SK-N-SH treated with all-trans-retinoic acid at 6 μM for 48 hours (cell line): ENCODE data around the gene NINJ2.

Experiments used
- ATAC-seq: fragments of 200-7000 bp; cut with Tn5 transposase; 3 replicates; pipeline ENCODE4 v1.9.1; 2020; ENCODE audit warnings: mild to moderate bottlenecking, moderate library complexity
- ARNTL ChIP-seq: fragments of 450-650 bp; formaldehyde crosslinking; IDR thresholded peaks from 2 replicates; pipeline ENCODE4 v1.5.0; 2020; ENCODE audit warnings: low read depth, mild to moderate bottlenecking, moderate library complexity, borderline replicate concordance
- CSDC2 ChIP-seq: fragments of 250-450 bp; sonication (Bioruptor Pico); IDR thresholded peaks from 2 replicates; pipeline ENCODE4 v1.5.0; 2020; ENCODE audit warnings: mild to moderate bottlenecking, moderate library complexity
- ESRRG ChIP-seq: fragments of 250-450 bp; sonication (Bioruptor Pico); IDR thresholded peaks from 2 replicates; pipeline ENCODE4 v1.6.1; 2021; ENCODE audit warnings: mild to moderate bottlenecking
- GLIS3 ChIP-seq: fragments of 250-450 bp; sonication (Bioruptor Pico); IDR thresholded peaks from 2 replicates; pipeline ENCODE4 v1.5.0; 2020; ENCODE audit warnings: mild to moderate bottlenecking, moderate library complexity
- ISL1 ChIP-seq: fragments of 250-450 bp; sonication (Bioruptor Pico); IDR thresholded peaks from 2 replicates; pipeline ENCODE4 v2.1.2; 2022; ENCODE audit warnings: mild to moderate bottlenecking, moderate library complexity
- OSR1 ChIP-seq: fragments of 250-450 bp; sonication (Bioruptor Pico); IDR thresholded peaks from 2 replicates; pipeline ENCODE4 v1.8.0; 2022; ENCODE audit warnings: moderate library complexity, mild to moderate bottlenecking, inconsistent platforms
- PPARA ChIP-seq: fragments of 250-450 bp; sonication (Bioruptor Pico); IDR thresholded peaks from 2 replicates; pipeline ENCODE4 v1.5.0; 2020; ENCODE audit warnings: mild to moderate bottlenecking, borderline replicate concordance
- SNAI2 ChIP-seq: fragments of 250-450 bp; sonication (Bioruptor Pico); IDR thresholded peaks from 2 replicates; pipeline ENCODE4 v1.5.0; 2020; ENCODE audit warnings: mild to moderate bottlenecking, moderate library complexity
- TCF4 ChIP-seq: fragments of 250-450 bp; sonication (Bioruptor Pico); IDR thresholded peaks from 2 replicates; pipeline ENCODE4 v1.8.0; 2021; ENCODE audit warnings: mild to moderate bottlenecking, moderate library complexity, borderline replicate concordance
- TOX ChIP-seq: fragments of 250-450 bp; sonication (Bioruptor Pico); IDR thresholded peaks from 2 replicates; pipeline ENCODE4 v1.8.0; 2021; ENCODE audit warnings: mild to moderate bottlenecking, moderate library complexity, borderline replicate concordance
- ZC3H10 ChIP-seq: fragments of 250-450 bp; sonication (Bioruptor Pico); IDR thresholded peaks from 2 replicates; pipeline ENCODE4 v1.5.1; 2021; ENCODE audit warnings: mild to moderate bottlenecking, moderate library complexity
- ZFP3 ChIP-seq: fragments of 250-450 bp; sonication (Bioruptor Pico); IDR thresholded peaks from 2 replicates; pipeline ENCODE4 v1.5.0; 2020; ENCODE audit warnings: mild to moderate bottlenecking, moderate library complexity
- ZFP30 ChIP-seq: fragments of 450-650 bp; formaldehyde crosslinking; IDR thresholded peaks from 2 replicates; pipeline ENCODE4 v1.5.0; 2022; ENCODE audit warnings: mild to moderate bottlenecking, moderate library complexity
- ZNF70 ChIP-seq: fragments of 450-650 bp; formaldehyde crosslinking; IDR thresholded peaks from 2 replicates; pipeline ENCODE4 v1.5.0; 2020; ENCODE audit warnings: mild to moderate bottlenecking, moderate library complexity
- ZNF8 ChIP-seq: fragments of 450-650 bp; formaldehyde crosslinking; IDR thresholded peaks from 2 replicates; pipeline ENCODE4 v1.5.0; 2020; ENCODE audit warnings: mild to moderate bottlenecking, moderate library complexity
- TF ChIP-seq, protein P1 (sequence below): fragments of 250-450 bp; sonication (Bioruptor Pico); IDR thresholded peaks from 2 replicates; pipeline ENCODE4 v1.5.0; 2020; ENCODE audit warnings: mild to moderate bottlenecking, moderate library complexity
- TF ChIP-seq, protein P2 (sequence below): fragments of 250-450 bp; sonication (Bioruptor Pico); IDR thresholded peaks from 2 replicates; pipeline ENCODE4 v1.5.1; 2021; ENCODE audit warnings: mild to moderate bottlenecking, moderate library complexity
- TF ChIP-seq, protein P3 (sequence below): fragments of 250-450 bp; sonication (Bioruptor Pico); IDR thresholded peaks from 2 replicates; pipeline ENCODE4 v1.8.0; 2021; ENCODE audit warnings: low read depth, mild to moderate bottlenecking, moderate library complexity, borderline replicate concordance
- TF ChIP-seq, protein P4 (sequence below): fragments of 250-450 bp; sonication (Bioruptor Pico); IDR thresholded peaks from 2 replicates; pipeline ENCODE4 v1.5.1; 2020; ENCODE audit warnings: low read depth, mild to moderate bottlenecking, moderate library complexity

Gene NINJ2

DNA sequence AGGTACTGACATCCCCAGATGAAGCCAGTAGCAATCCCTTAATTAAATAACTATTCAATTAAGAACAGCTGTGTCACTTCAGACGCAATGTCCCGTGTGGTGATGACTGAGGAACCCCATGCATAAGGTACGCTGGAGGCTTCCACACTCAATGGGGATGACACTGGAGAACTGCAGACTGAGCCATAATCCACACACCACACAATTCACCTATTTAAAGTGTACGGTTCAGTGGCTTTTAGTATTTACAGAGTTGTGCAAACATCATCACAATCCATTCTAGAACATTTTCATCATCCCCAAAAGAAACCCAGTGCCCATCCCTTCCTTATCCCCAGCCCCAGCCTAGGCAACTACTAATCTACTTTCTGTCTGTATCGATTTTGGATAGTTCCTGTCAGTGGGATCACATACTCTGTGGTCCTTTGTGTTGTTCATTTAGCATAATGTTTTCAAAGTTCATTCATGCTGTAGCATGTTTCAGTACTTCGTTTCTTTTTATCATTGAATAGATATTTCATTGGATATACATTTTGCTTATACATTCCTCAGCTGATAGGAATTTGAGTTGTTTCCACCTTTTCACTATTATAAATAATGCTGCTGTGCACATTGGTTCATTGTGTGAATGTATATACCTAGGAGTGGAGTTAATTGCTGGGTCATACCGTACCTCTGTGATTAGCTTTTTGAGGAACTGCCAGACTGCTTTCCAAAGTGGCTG is 61.1 kb downstream of the NINJ2 start:
- no peak for ATAC-seq
- TF ChIP-seq ZC3H10 (CRISPR knock-in tag) = no peak
- TF ChIP-seq, protein P1, sequence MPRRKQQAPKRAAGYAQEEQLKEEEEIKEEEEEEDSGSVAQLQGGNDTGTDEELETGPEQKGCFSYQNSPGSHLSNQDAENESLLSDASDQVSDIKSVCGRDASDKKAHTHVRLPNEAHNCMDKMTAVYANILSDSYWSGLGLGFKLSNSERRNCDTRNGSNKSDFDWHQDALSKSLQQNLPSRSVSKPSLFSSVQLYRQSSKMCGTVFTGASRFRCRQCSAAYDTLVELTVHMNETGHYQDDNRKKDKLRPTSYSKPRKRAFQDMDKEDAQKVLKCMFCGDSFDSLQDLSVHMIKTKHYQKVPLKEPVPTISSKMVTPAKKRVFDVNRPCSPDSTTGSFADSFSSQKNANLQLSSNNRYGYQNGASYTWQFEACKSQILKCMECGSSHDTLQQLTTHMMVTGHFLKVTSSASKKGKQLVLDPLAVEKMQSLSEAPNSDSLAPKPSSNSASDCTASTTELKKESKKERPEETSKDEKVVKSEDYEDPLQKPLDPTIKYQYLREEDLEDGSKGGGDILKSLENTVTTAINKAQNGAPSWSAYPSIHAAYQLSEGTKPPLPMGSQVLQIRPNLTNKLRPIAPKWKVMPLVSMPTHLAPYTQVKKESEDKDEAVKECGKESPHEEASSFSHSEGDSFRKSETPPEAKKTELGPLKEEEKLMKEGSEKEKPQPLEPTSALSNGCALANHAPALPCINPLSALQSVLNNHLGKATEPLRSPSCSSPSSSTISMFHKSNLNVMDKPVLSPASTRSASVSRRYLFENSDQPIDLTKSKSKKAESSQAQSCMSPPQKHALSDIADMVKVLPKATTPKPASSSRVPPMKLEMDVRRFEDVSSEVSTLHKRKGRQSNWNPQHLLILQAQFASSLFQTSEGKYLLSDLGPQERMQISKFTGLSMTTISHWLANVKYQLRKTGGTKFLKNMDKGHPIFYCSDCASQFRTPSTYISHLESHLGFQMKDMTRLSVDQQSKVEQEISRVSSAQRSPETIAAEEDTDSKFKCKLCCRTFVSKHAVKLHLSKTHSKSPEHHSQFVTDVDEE (CRISPR knock-in tag) = no peak
- TF ChIP-seq ESRRG (CRISPR knock-in tag) = no peak
- no peak for TF ChIP-seq ISL1 (CRISPR knock-in tag)

DNA sequence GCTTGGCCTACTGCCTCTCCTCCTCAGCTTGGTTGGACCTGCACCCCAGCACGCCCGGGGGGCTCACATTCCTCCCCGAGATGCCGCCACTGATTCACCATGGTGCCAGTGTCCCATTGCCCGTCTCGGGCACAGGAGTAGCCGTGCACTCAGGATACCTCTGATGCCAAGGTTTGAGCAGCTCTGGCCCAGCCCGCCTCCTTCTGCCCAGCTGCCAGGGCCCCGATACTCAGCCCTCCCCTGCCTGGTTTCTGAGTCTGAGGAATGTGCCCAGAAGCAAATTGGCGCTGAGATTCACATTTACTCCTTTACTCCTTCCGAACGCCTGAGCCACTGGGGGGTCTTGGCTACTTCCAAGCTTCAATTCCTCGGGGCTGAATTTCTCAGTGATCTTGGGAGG is 63.5 kb downstream of the NINJ2 start:
- no peak for TF ChIP-seq ARNTL (CRISPR knock-in tag)
- TF ChIP-seq, protein P2, sequence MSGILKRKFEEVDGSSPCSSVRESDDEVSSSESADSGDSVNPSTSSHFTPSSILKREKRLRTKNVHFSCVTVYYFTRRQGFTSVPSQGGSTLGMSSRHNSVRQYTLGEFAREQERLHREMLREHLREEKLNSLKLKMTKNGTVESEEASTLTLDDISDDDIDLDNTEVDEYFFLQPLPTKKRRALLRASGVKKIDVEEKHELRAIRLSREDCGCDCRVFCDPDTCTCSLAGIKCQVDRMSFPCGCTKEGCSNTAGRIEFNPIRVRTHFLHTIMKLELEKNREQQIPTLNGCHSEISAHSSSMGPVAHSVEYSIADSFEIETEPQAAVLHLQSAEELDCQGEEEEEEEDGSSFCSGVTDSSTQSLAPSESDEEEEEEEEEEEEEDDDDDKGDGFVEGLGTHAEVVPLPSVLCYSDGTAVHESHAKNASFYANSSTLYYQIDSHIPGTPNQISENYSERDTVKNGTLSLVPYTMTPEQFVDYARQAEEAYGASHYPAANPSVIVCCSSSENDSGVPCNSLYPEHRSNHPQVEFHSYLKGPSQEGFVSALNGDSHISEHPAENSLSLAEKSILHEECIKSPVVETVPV = no peak
- TF ChIP-seq ZNF70 (CRISPR knock-in tag) = no peak
- no peak for TF ChIP-seq SNAI2
- no peak for TF ChIP-seq ZFP3 (CRISPR knock-in tag)
- TF ChIP-seq TOX (CRISPR knock-in tag) = no peak
- TF ChIP-seq, protein P1 (CRISPR knock-in tag) = no peak
- no peak for TF ChIP-seq ZNF8
- TF ChIP-seq ZC3H10 (CRISPR knock-in tag) = no peak
- no peak for TF ChIP-seq ISL1 (CRISPR knock-in tag)
- TF ChIP-seq OSR1 = no peak
- TF ChIP-seq, protein P3, sequence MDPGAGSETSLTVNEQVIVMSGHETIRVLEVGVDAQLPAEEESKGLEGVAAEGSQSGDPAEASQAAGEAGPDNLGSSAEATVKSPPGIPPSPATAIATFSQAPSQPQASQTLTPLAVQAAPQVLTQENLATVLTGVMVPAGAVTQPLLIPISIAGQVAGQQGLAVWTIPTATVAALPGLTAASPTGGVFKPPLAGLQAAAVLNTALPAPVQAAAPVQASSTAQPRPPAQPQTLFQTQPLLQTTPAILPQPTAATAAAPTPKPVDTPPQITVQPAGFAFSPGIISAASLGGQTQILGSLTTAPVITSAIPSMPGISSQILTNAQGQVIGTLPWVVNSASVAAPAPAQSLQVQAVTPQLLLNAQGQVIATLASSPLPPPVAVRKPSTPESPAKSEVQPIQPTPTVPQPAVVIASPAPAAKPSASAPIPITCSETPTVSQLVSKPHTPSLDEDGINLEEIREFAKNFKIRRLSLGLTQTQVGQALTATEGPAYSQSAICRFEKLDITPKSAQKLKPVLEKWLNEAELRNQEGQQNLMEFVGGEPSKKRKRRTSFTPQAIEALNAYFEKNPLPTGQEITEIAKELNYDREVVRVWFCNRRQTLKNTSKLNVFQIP (CRISPR knock-in tag) = no peak
- TF ChIP-seq CSDC2 = no peak
- no peak for TF ChIP-seq PPARA (CRISPR knock-in tag)
- TF ChIP-seq ZFP30 (CRISPR knock-in tag) = no peak
- TF ChIP-seq, protein P4, sequence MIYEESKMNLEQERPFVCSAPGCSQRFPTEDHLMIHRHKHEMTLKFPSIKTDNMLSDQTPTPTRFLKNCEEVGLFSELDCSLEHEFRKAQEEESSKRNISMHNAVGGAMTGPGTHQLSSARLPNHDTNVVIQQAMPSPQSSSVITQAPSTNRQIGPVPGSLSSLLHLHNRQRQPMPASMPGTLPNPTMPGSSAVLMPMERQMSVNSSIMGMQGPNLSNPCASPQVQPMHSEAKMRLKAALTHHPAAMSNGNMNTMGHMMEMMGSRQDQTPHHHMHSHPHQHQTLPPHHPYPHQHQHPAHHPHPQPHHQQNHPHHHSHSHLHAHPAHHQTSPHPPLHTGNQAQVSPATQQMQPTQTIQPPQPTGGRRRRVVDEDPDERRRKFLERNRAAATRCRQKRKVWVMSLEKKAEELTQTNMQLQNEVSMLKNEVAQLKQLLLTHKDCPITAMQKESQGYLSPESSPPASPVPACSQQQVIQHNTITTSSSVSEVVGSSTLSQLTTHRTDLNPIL (CRISPR knock-in tag) = no peak
- no peak for TF ChIP-seq ESRRG (CRISPR knock-in tag)
- ATAC-seq = no peak

DNA sequence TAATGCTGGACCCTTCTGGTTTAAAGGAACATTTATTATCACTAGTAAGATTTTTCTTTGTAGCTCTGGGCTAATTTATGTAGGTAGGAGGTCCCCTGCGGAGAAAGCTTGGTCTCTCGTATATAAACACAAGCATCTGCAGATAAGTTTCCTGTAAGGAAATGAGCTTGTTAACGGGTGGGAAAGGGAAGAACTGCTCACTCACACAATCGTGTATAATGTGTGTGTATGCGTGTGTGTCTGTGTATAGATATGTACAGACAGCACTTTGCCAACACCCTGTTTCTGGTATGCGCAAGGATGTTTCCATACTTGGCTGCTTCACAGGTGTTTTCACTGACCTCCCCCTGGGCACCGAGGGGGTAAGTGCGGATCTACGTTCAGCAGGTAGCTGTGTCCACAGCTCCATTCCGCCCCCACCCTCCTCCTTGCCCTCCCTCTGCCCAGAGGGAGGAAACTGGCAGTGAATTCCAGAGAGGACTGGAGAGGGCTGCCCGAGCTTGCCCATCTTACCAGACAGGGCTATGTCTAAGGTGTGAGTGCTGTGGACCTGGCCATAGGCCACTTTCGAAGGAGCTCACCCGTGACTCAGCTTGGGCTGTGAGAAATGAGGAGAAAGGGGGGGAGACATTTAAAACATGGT is 65.2 kb downstream of the NINJ2 start:
- ATAC-seq = peak; percentile 39; the same call in 1 of the 3 replicates
- TF ChIP-seq, protein P3 (CRISPR knock-in tag) = no peak
- TF ChIP-seq ISL1 (CRISPR knock-in tag) = no peak
- TF ChIP-seq GLIS3 (CRISPR knock-in tag) = no peak
- TF ChIP-seq TCF4 (CRISPR knock-in tag) = no peak
